GM12891 (cell line): Measurements from ENCODE around the gene MCAM.

Source experiments
- POLR2A ChIP-seq: IDR thresholded peaks from 2 replicates; pipeline ENCODE4 v1.6.1; 2011; ENCODE audit warnings: low read depth, low read length, control low read depth
- POLR2AphosphoS5 ChIP-seq: IDR thresholded peaks from 2 replicates; pipeline ENCODE4 v1.6.1; 2011; ENCODE audit warnings: low read depth, low read length, control low read depth

- no peak for TF ChIP-seq POLR2A
- no peak for TF ChIP-seq POLR2AphosphoS5
These were observed 16.5 kb downstream of the MCAM start for GRCh38 chr11:119300198-119300964.
